Astrocyte (in vitro differentiated cells and primary cell): Measurements from ENCODE around the gene CNIH3. TPM values are rescaled to one million over a fixed set of nuclear protein-coding genes. Genes with fewer than 3 reads are reported as not detected.

Experiments used
- DNase-seq: peaks from one replicate; pipeline ENCODE4 v3.0.0-alpha.2; 2010; ENCODE audit warnings: low read depth
- FAIRE-seq: peaks from 2 replicates; lab custom pipeline; 2011; peaks lifted over from hg19 to GRCh38; lab: Jason Lieb, UNC
- H2AFZ ChIP-seq: 2 replicates; pipeline ENCODE4 v1.6.0; 2012; ENCODE audit warnings: low read depth, low read length, inconsistent platforms
- H3K27ac ChIP-seq: 2 replicates; pipeline ENCODE4 v1.5.1; 2011; ENCODE audit warnings: low read depth, low read length, inconsistent platforms
- H3K27me3 ChIP-seq: 2 replicates; pipeline ENCODE4 v1.6.0; 2011; ENCODE audit warnings: low read length, inconsistent platforms; ENCODE audit not compliant: insufficient read depth
- H3K36me3 ChIP-seq: 2 replicates; pipeline ENCODE4 v1.5.1; 2011; ENCODE audit warnings: low read length, inconsistent platforms; ENCODE audit not compliant: insufficient read depth
- H3K4me1 ChIP-seq: 2 replicates; pipeline ENCODE4 v1.5.1; 2011; ENCODE audit warnings: low read length, inconsistent platforms; ENCODE audit not compliant: insufficient read depth
- H3K4me2 ChIP-seq: 2 replicates; pipeline ENCODE4 v1.6.0; 2012; ENCODE audit warnings: low read length, inconsistent platforms
- H3K4me3 ChIP-seq: 2 replicates; pipeline ENCODE4 v1.5.1; 2011; ENCODE audit warnings: low read depth, mild to moderate bottlenecking, low read length, inconsistent platforms; ENCODE audit not compliant: insufficient read depth
- H3K79me2 ChIP-seq: 2 replicates; pipeline ENCODE4 v1.6.0; 2012; ENCODE audit warnings: mild to moderate bottlenecking, low read length, inconsistent platforms; ENCODE audit not compliant: insufficient read depth
- H3K9ac ChIP-seq: 2 replicates; pipeline ENCODE4 v1.6.0; 2012; ENCODE audit warnings: mild to moderate bottlenecking, low read length, inconsistent platforms
- H3K9me3 ChIP-seq: 2 replicates; pipeline ENCODE4 v1.5.1; 2012; ENCODE audit warnings: low read depth, mild to moderate bottlenecking, low read length, inconsistent platforms; ENCODE audit not compliant: insufficient read depth
- H4K20me1 ChIP-seq: 2 replicates; pipeline ENCODE4 v1.6.0; 2012; ENCODE audit warnings: low read length, inconsistent platforms; ENCODE audit not compliant: insufficient read depth
- H3K27ac Mint-ChIP-seq: one replicate; pipeline ENCODE4 v1.8.0; 2021; ENCODE audit warnings: mild to moderate bottlenecking, mixed read lengths; ENCODE audit not compliant: unreplicated experiment
- H3K27me3 Mint-ChIP-seq: one replicate; pipeline ENCODE4 v1.8.0; 2021; ENCODE audit warnings: low read depth, mixed read lengths; ENCODE audit not compliant: unreplicated experiment
- H3K36me3 Mint-ChIP-seq: one replicate; pipeline ENCODE4 v1.8.0; 2021; ENCODE audit warnings: low read depth, mixed read lengths; ENCODE audit not compliant: unreplicated experiment
- H3K4me1 Mint-ChIP-seq: one replicate; pipeline ENCODE4 v1.8.0; 2021; ENCODE audit warnings: low read depth, mixed read lengths; ENCODE audit not compliant: unreplicated experiment
- H3K4me3 Mint-ChIP-seq: one replicate; pipeline ENCODE4 v1.8.0; 2021; ENCODE audit warnings: mild to moderate bottlenecking, moderate library complexity, mixed read lengths; ENCODE audit not compliant: unreplicated experiment
- H3K9me3 Mint-ChIP-seq: one replicate; pipeline ENCODE4 v1.8.0; 2021; ENCODE audit warnings: mild to moderate bottlenecking, mixed read lengths; ENCODE audit not compliant: unreplicated experiment
- CTCF ChIP-seq: IDR thresholded peaks from 2 replicates; pipeline ENCODE4 v1.5.1; 2011; ENCODE audit warnings: low read depth, mild to moderate bottlenecking, inconsistent platforms, low read length, moderate library complexity; ENCODE audit not compliant: insufficient read depth
- EZH2 ChIP-seq: IDR thresholded peaks from 2 replicates; pipeline ENCODE4 v1.6.1; 2012; ENCODE audit warnings: mild to moderate bottlenecking, low read length, inconsistent platforms; ENCODE audit not compliant: insufficient read depth
- total RNA-seq: library from RNA; stranded (reverse); gene quantifications from 2 replicates; pipeline ENCODE4 v1.2.1, GENCODE V29; 2021

The CNIH3 gene
- total RNA-seq, 1 donor from 2014 or later: 7.7 TPM

GRCh38 chr1:224592636-224593582 lies 23.2 kb upstream of the CNIH3 start:
- Mint-ChIP-seq H3K36me3 (no peaks in the 10 kb centered on the region), H3K4me1 (peaks cover 33% of the 10 kb centered on the region), H3K27me3 (peaks cover 3% of the 10 kb centered on the region), H3K9me3 (no peaks in the 10 kb centered on the region), H3K4me3 (peak overlapping the region; percentile 50), H3K27ac (peak overlapping the region; percentile 48)
- no peak for TF ChIP-seq EZH2
- TF ChIP-seq CTCF: no peak
- Histone ChIP-seq H3K27ac (peak overlapping the region; percentile 29), H3K79me2 (no peaks in the 10 kb centered on the region), H3K27me3 (no peaks in the 10 kb centered on the region), H4K20me1 (no peaks in the 10 kb centered on the region), H3K4me3 (no peak overlapping the region), H3K9ac (no peak overlapping the region), H3K9me3 (no peaks in the 10 kb centered on the region), H2AFZ (no peak overlapping the region), H3K4me1 (peaks cover 24% of the 10 kb centered on the region), H3K4me2 (peak overlapping the region; percentile 34), H3K36me3 (no peaks in the 10 kb centered on the region)
- FAIRE-seq (peak; percentile 94), DNase-seq (peak; percentile 96)

- Mint-ChIP-seq H3K36me3 (no peaks in the 10 kb centered on the region), H3K9me3 (no peaks in the 10 kb centered on the region), H3K27me3 (peaks cover 3% of the 10 kb centered on the region), H3K27ac (peak overlapping the region; percentile 31), H3K4me1 (peaks cover 19% of the 10 kb centered on the region), H3K4me3 (no peak overlapping the region)
- Histone ChIP-seq H2AFZ (no peak overlapping the region), H4K20me1 (no peaks in the 10 kb centered on the region), H3K9ac (no peak overlapping the region), H3K9me3 (no peaks in the 10 kb centered on the region), H3K27me3 (no peaks in the 10 kb centered on the region), H3K36me3 (no peaks in the 10 kb centered on the region), H3K4me3 (no peak overlapping the region), H3K4me2 (no peak overlapping the region), H3K27ac (no peak overlapping the region), H3K79me2 (no peaks in the 10 kb centered on the region), H3K4me1 (peaks cover 15% of the 10 kb centered on the region)
- DNase-seq: no peak
- TF ChIP-seq CTCF (no peak), EZH2 (no peak)
- FAIRE-seq: no peak
Measured at GRCh38 chr1:224594360-224594759, 21.8 kb upstream of the CNIH3 start.

- no peak for FAIRE-seq
Measured at GRCh38 chr1:224594851-224595250, 21.3 kb upstream of the CNIH3 start.

More at GRCh38 chr1:224594851-224595250, 21.3 kb upstream of the CNIH3 start:
- H4K20me1 ChIP-seq: no peaks in the 10 kb centered on the region
- TF ChIP-seq EZH2 (no peak), CTCF (no peak)
- peak overlapping the region; percentile 15 for H3K27ac Mint-ChIP-seq
- H3K36me3 Mint-ChIP-seq: no peaks in the 10 kb centered on the region
- H3K9ac ChIP-seq: no peak overlapping the region
- no peak for DNase-seq
- no peaks in the 10 kb centered on the region for H3K27me3 ChIP-seq
- no peak overlapping the region for H3K4me3 Mint-ChIP-seq
- no peaks in the 10 kb centered on the region for H3K79me2 ChIP-seq
- no peaks in the 10 kb centered on the region for H3K36me3 ChIP-seq
- no peaks in the 10 kb centered on the region for H3K9me3 Mint-ChIP-seq
- no peak overlapping the region for H3K4me2 ChIP-seq
- no peak overlapping the region for H3K4me3 ChIP-seq
- H3K9me3 ChIP-seq: no peaks in the 10 kb centered on the region
- no peak overlapping the region for H2AFZ ChIP-seq
- peaks cover 15% of the 10 kb centered on the region for H3K4me1 Mint-ChIP-seq
- no peak overlapping the region for H3K27ac ChIP-seq
- H3K27me3 Mint-ChIP-seq: peaks cover 3% of the 10 kb centered on the region
- peaks cover 11% of the 10 kb centered on the region for H3K4me1 ChIP-seq
